Activated CD4-positive, alpha-beta T cell treated with anti-CD3 and anti-CD28 coated beads, Interleukin-2, Interleukin-4, amounts not matched to agents 100 ng/mL and 50 ng/mL, durations not matched to agents 16 hours and 8 hours (primary cell): ENCODE data around the gene KIF6.
"Not testable (repeated sequence)": the region's sequence is repeated elsewhere in the genome, so short reads cannot be mapped to it uniquely, and the experiment has no call there.

Source experiments
- DNase-seq: peaks from one replicate; pipeline ENCODE4 v3.0.0-alpha.2; 2020; ENCODE audit warnings: low spot score

Gene KIF6

DNA sequence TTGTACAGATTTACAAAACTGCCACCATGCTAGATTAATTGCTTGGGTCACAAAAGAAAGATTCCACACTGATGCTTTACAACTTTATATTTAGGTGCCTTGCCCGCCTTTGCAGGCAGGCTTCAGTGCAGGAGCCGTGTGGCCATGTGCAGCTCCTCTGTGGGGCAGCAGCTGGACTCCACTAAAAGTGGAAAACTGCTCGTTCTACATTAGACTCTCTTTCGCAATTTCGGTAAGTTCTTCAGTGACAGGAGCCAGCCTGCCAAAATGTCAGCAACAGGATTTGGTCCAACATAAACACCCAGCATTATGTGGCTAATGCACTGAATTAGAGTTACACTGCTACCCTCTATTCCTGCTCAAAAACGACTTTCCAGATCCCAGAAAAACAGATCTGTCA, 228.3 kb downstream of the KIF6 start:
- DNase-seq, result no peak

GRCh38 chr6:39496456-39496855, 228.8 kb downstream of the KIF6 start:
- DNase-seq, result no peak

- no peak for DNase-seq
Observed at GRCh38 chr6:39495640-39496039, 229.6 kb downstream of the KIF6 start.

DNA sequence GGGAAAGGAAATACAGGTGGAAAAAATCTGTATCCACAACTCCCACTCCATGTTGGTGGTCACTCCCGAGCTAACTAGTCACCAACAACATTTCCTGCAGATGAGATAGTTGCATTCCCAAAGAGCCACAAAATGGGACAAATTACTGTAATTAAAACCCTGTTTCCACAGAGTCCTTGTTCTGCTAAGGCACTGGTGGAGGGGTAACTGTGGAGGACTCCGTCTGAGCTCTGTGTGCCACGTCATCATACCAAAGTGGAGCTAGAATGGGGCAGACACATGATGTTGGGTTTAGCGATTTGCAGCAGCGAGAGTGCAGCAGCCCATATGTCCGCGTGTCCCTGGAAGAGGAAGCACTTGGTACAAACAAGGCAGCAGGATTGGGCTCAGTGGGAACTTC, 230.2 kb downstream of the KIF6 start:
- no peak for DNase-seq

GRCh38 chr6:39493777-39494176, 231.4 kb downstream of the KIF6 start:
- DNase-seq, result no peak

DNA sequence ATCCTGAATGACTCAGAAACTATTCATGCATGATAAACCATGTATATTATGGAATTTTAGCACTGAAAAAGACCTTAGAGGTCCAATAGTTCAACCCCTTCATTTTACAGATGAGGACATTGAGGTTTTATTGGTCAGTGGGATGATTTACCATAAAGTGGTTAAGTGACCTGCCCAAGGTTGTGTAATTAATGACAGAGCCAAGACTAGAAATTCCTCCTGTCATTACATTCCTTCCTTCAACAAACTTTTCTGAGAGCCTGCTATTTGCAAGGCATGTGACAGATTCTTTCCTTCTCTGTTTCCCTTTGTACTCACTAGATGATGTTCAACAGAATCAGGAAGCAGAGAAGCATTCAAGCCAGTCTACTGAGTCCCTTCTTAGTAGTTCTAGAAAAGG, 232.0 kb downstream of the KIF6 start:
- DNase-seq, result no peak

- no peak for DNase-seq
Observed at GRCh38 chr6:39490108-39490507, 235.1 kb downstream of the KIF6 start.

DNA sequence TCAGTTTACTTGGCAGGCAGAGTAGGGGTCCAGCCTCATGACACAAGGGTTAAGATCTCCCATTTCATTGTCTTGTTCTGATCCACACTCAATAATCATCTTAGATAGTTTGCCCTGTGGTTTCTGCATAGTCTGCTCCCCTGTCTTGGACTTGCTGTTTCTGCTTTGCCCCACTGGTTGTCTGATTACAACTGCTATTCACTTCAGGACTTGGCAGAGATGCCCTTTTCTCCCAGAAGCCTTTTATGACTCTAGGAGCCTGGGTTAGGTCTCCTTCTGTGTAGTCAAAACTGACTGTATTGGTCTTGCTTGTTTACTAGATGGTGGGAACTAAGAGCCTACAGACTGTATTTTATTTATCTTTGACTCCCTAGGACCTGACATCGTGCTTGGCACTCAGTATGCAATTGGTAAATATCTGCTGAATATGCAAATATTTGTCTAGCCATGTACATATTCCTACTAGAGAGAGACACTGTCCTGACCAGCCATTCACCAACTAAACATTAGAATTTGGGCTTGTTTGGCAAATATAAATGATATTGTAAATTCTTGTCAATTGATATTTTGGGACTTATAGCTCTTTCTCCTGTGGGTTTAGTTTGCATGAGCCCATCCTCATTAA, 236.8 kb downstream of the KIF6 start:
- no peak for DNase-seq

- DNase-seq, result no peak
Observed at GRCh38 chr6:39484276-39484675, 240.9 kb downstream of the KIF6 start.

DNA sequence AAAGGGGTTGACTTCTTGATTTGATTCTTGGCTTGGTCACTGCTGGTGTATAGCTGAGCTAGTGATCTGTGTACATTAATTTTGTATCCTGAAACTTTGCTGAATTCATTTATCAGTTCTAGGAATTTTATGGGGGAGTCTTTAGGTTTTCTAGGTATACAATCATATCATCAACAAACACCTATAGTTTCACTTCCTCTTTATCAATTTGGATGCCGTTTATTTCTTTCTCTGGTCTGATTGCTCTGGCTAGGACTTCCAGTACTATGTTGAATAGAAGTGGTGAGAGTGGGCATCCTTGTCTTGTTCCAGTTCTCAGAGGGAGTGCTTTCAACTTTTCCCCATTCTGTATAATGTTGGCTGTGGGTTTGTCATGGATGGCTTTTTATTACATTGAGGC, 245.4 kb downstream of the KIF6 start:
- DNase-seq, result not testable (repeated sequence)

GRCh38 chr6:39476670-39477069, 248.5 kb downstream of the KIF6 start:
- DNase-seq, result no peak

GRCh38 chr6:39476151-39476550, 249.1 kb downstream of the KIF6 start:
- DNase-seq, result no peak

- no peak for DNase-seq
Observed at GRCh38 chr6:39471954-39472659, 253.1 kb downstream of the KIF6 start.

DNA sequence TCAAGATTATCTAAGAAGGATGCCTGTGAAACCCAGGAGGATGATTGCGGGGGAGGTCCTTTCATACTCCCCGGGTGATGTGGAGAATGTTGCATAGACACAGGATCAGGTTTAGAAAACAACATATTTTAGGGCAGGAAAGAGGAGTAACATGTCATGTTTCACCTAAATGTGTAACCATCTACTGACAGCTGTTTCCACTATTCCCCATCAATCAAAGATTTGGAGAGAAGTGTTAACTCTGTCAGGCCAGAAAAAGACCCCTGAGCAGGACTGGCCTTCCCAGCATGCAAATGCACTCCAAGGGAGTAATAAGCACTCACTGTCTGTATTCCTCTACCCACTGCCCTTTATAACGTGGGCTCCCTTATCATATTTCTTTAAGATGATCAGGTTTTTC, 254.7 kb downstream of the KIF6 start:
- no peak for DNase-seq

- no peak for DNase-seq
Observed at GRCh38 chr6:39468385-39468784, 256.8 kb downstream of the KIF6 start.

GRCh38 chr6:39466631-39467030, 258.6 kb downstream of the KIF6 start:
- DNase-seq, result no peak

DNA sequence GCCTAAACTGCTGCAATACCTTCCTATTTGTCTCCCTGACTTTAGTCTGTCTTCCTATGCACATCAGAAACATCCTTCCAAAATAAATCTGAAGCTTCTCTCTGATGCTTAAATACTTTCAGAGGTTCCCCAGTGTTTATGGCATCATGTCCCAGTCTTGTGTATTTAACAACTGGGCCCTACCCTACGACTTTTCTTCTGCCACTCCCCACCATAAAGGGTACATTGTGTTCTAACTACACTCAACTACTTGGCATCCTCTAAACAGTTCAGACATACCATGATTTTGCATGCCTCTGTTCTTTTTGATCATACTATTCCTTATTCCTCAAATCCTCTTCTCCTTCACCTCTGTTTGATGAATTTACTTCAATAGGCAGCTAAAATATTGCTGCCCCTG, 259.7 kb downstream of the KIF6 start:
- no peak for DNase-seq

GRCh38 chr6:39464067-39464466, 261.1 kb downstream of the KIF6 start:
- no peak for DNase-seq

GRCh38 chr6:39453956-39454524, 271.2 kb downstream of the KIF6 start:
- DNase-seq, result no peak

GRCh38 chr6:39453241-39453640, 272.0 kb downstream of the KIF6 start:
- DNase-seq, result no peak

- peak; percentile 1 for DNase-seq
Observed at GRCh38 chr6:39452306-39453145, 272.7 kb downstream of the KIF6 start.

- peak; percentile 14 for DNase-seq
Observed at GRCh38 chr6:39451831-39452230, 273.4 kb downstream of the KIF6 start.

DNA sequence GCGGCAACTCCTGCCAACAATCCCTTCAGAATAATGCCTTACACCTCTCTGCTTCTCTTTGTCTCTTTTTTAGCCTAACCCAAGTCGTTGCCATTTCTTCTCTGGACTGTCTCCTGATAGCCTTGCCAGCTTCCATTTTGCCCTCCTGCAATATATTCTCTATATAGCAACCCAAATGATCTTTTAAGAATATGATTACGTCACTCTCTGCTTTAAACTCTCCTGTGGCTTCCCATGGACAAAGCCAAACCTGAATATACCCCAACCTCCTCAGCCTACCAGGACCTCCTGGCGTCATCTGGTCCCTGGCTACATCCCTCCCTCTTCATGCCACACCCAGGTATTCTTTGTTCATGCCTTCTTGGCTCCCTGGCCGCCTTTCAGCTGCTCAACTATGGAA, 276.2 kb downstream of the KIF6 start:
- no peak for DNase-seq
